ENCODE measurements around the gene RAB9B. TPM values are rescaled to one million over a fixed set of nuclear protein-coding genes. Genes with fewer than 3 reads are reported as not detected.

Gene RAB9B
- total and polyA plus RNA-seq, 2 donors from 2014 or later = 0.26 to 1.1 TPM

GRCh38 chrX:103877571-103877970, 45.5 kb upstream of the RAB9B start:
- Histone ChIP-seq H3K9ac (ENCODE audit: low read length in 3 of 3) (no peak overlapping the region), H3K36me3 (ENCODE audit: control insufficient read depth in 2 of 3, insufficient read depth in 3 of 3, low read length in 3 of 3) (no peaks in the 10 kb centered on the region), H3K4me1 (ENCODE audit: control insufficient read depth in 2 of 3, insufficient read depth in 2 of 3, low read depth in 1 of 3, low read length in 3 of 3) (no peaks in the 10 kb centered on the region), H3K4me3 (ENCODE audit: low read length in 3 of 3) (no peak overlapping the region), H3K27me3 (ENCODE audit: control insufficient read depth, insufficient read depth, low read length) (no peaks in the 10 kb centered on the region), H3K9me3 (ENCODE audit: control insufficient read depth in 2 of 3, insufficient read depth in 1 of 3, low read length in 3 of 3) (no peaks in the 10 kb centered on the region), H3K27ac (ENCODE audit: low read depth in 2 of 2, low read length in 2 of 2) (no peak overlapping the region)
- no peak for FAIRE-seq
- TF ChIP-seq CTCF (IDR thresholded peaks at IDR 0.05; ENCODE audit: borderline replicate concordance, extremely low read depth, insufficient read depth) = no peak
- DNase-seq = no peak
- intact Hi-C loops (cut with DNase I) = no loop called here

GRCh38 chrX:103864886-103865534, 33.0 kb upstream of the RAB9B start:
- H3K9ac ChIP-seq (ENCODE audit: low read length in 3 of 3) = no peak overlapping the region
- H3K27me3 ChIP-seq (ENCODE audit: control insufficient read depth, insufficient read depth, low read length) = no peaks in the 10 kb centered on the region
- intact Hi-C loops (cut with DNase I) = no loop called here
- no peak for TF ChIP-seq CTCF (IDR thresholded peaks at IDR 0.05; ENCODE audit: borderline replicate concordance, extremely low read depth, insufficient read depth)
- H3K4me1 ChIP-seq (ENCODE audit: control insufficient read depth in 2 of 3, insufficient read depth in 2 of 3, low read depth in 1 of 3, low read length in 3 of 3) = no peaks in the 10 kb centered on the region
- H3K4me3 ChIP-seq (ENCODE audit: low read length in 3 of 3) = no peak overlapping the region
- H3K36me3 ChIP-seq (ENCODE audit: control insufficient read depth in 2 of 3, insufficient read depth in 3 of 3, low read length in 3 of 3) = no peaks in the 10 kb centered on the region
- FAIRE-seq (peak; percentile 58), DNase-seq (no peak)
- no peaks in the 10 kb centered on the region for H3K9me3 ChIP-seq (ENCODE audit: control insufficient read depth in 2 of 3, insufficient read depth in 1 of 3, low read length in 3 of 3)
- no peak overlapping the region for H3K27ac ChIP-seq (ENCODE audit: low read depth in 2 of 2, low read length in 2 of 2)

GRCh38 chrX:103864149-103864548, 32.1 kb upstream of the RAB9B start:
- H3K9ac ChIP-seq (ENCODE audit: low read length in 3 of 3) = no peak overlapping the region
- no peaks in the 10 kb centered on the region for H3K9me3 ChIP-seq (ENCODE audit: control insufficient read depth in 2 of 3, insufficient read depth in 1 of 3, low read length in 3 of 3)
- no peaks in the 10 kb centered on the region for H3K4me1 ChIP-seq (ENCODE audit: control insufficient read depth in 2 of 3, insufficient read depth in 2 of 3, low read depth in 1 of 3, low read length in 3 of 3)
- peaks cover 4% of the 10 kb centered on the region for H3K27me3 ChIP-seq (ENCODE audit: control insufficient read depth, insufficient read depth, low read length)
- no peak for DNase-seq
- H3K27ac ChIP-seq (ENCODE audit: low read depth in 2 of 2, low read length in 2 of 2) = no peak overlapping the region
- TF ChIP-seq CTCF (IDR thresholded peaks at IDR 0.05; ENCODE audit: borderline replicate concordance, extremely low read depth, insufficient read depth) = no peak
- no peaks in the 10 kb centered on the region for H3K36me3 ChIP-seq (ENCODE audit: control insufficient read depth in 2 of 3, insufficient read depth in 3 of 3, low read length in 3 of 3)
- H3K4me3 ChIP-seq (ENCODE audit: low read length in 3 of 3) = no peak overlapping the region
- FAIRE-seq = no peak
- intact Hi-C loops (cut with DNase I) = no loop called here

GRCh38 chrX:103861200-103861599, 29.1 kb upstream of the RAB9B start:
- Histone ChIP-seq H3K4me1 (ENCODE audit: control insufficient read depth in 2 of 3, insufficient read depth in 2 of 3, low read depth in 1 of 3, low read length in 3 of 3) (no peaks in the 10 kb centered on the region), H3K36me3 (ENCODE audit: control insufficient read depth in 2 of 3, insufficient read depth in 3 of 3, low read length in 3 of 3) (no peaks in the 10 kb centered on the region), H3K9ac (ENCODE audit: low read length in 3 of 3) (no peak overlapping the region), H3K27me3 (ENCODE audit: control insufficient read depth, insufficient read depth, low read length) (peaks cover 5% of the 10 kb centered on the region), H3K27ac (ENCODE audit: low read depth in 2 of 2, low read length in 2 of 2) (no peak overlapping the region), H3K4me3 (ENCODE audit: low read length in 3 of 3) (no peak overlapping the region), H3K9me3 (ENCODE audit: control insufficient read depth in 2 of 3, insufficient read depth in 1 of 3, low read length in 3 of 3) (no peaks in the 10 kb centered on the region)
- intact Hi-C loops (cut with DNase I) = no loop called here
- no peak for FAIRE-seq
- TF ChIP-seq CTCF (IDR thresholded peaks at IDR 0.05; ENCODE audit: borderline replicate concordance, extremely low read depth, insufficient read depth) = no peak
- no peak for DNase-seq
